NCI-H1694 (cell line): Measurements from ENCODE around the gene UBA5.
A peak's percentile ranks its signal among the peaks of the same experiment; 100 is the strongest.

Source experiments
- DNase-seq: peaks from one replicate; lab custom pipeline; 2025; lab: John Stamatoyannopoulos, UW

The UBA5 gene

GRCh38 chr3:132721479-132722164 lies 61.5 kb downstream of the UBA5 start:
- DNase-seq, result no peak

- peak; percentile 84 for DNase-seq
These were observed 62.3 kb downstream of the UBA5 start, which contains the start of gene NPHP3 for GRCh38 chr3:132722165-132723023. Gene NPHP3, minus strand, starts transcription at chr3:132722409. Its CDS starts 54 bp downstream, at chr3:132722355.

GRCh38 chr3:132723024-132723950 lies 63.2 kb downstream of the UBA5 start:
- DNase-seq, result no peak

GRCh38 chr3:132726341-132726823 lies 66.3 kb downstream of the UBA5 start:
- peak; percentile 73 for DNase-seq
